Aorta (tissue), 5 donors: Measurements from ENCODE around the gene PRLH. TPM values are rescaled to one million over a fixed set of nuclear protein-coding genes. Genes with fewer than 3 reads are reported as not detected.

ENCODE experiments used
- ATAC-seq: fragments of 200-7000 bp; cut with Tn5 transposase; one replicate; pipeline ENCODE4 v1.9.1; 2022; ENCODE audit warnings: moderate library complexity; ENCODE audit not compliant: low FRiP score
- DNase-seq, 2 donors: peaks; one replicate each; pipeline ENCODE4 v3.0.0-alpha.2; 2020
- H3K27ac ChIP-seq, 2 donors: one replicate each; pipeline ENCODE4 v1.5.1; 2013; ENCODE audit warnings: low read length in 2 of 2, mild to moderate bottlenecking in 2 of 2, moderate library complexity in 2 of 2, control low read depth in 1 of 2, inconsistent platforms in 1 of 2, low read depth in 1 of 2
- H3K27me3 ChIP-seq, 2 donors: one replicate each; pipeline ENCODE4 v1.6.1; 2013; ENCODE audit warnings: control low read depth in 1 of 2, low read length in 1 of 2, mild to moderate bottlenecking in 1 of 2, moderate library complexity in 1 of 2; ENCODE audit not compliant: insufficient read depth in 2 of 2, control insufficient read depth in 1 of 2
- H3K36me3 ChIP-seq, 2 donors: one replicate each; pipeline ENCODE4 v1.6.1; 2013; ENCODE audit warnings: control low read depth in 1 of 2, low read length in 1 of 2, mild to moderate bottlenecking in 1 of 2; ENCODE audit not compliant: insufficient read depth in 2 of 2, control insufficient read depth in 1 of 2
- H3K4me1 ChIP-seq, 2 donors: one replicate each; pipeline ENCODE4 v1.6.1; 2013; ENCODE audit warnings: low read length in 2 of 2, control low read depth in 1 of 2, mild to moderate bottlenecking in 1 of 2, moderate library complexity in 1 of 2; ENCODE audit not compliant: insufficient read depth in 2 of 2, control insufficient read depth in 1 of 2
- H3K4me3 ChIP-seq, 2 donors: one replicate each; pipeline ENCODE4 v1.5.1; 2013; ENCODE audit warnings: low read length in 2 of 2, control low read depth in 1 of 2, mild to moderate bottlenecking in 1 of 2
- H3K9me3 ChIP-seq: one replicate; pipeline ENCODE4 v1.6.1; 2013; ENCODE audit warnings: mild to moderate bottlenecking, low read length; ENCODE audit not compliant: control insufficient read depth
- WGBS, 2 donors: extraction: QIAGEN DNeasy Blood & Tissue Kit; methylation state at CpG; one replicate each; pipeline ENCODE4 v1.1.7; 2013; 5-methylcytosine and 5-hydroxymethylcytosine counted together
- intact Hi-C, 2 donors: fragments of 100-400 bp; cut with DNase I; formaldehyde crosslinking; loops; one replicate each; pipeline versions ENCODE4 v1.14.2 to v1.15.0; 2022
- polyA plus RNA-seq, 2 donors: library from polyadenylated mRNA; stranded (reverse); fragments of 200-250 nt; gene quantifications; one replicate each; pipeline ENCODE4 v1.2.3, GENCODE V29; 2013
- total RNA-seq, 2 donors: library from RNA; stranded (reverse); fragmentation: NEBNext Ultra II Directional; extraction: Animal tissue kit (Norgen Biotek cat#: 25700); gene quantifications; one replicate each; pipeline ENCODE4 v1.2.1, GENCODE V29; 2021
- donor health status: healthy with polysubstance abuse.
- donor health status: Bipolar disorder and iron deficiency.
- donor health status: DM: no; HTN: no; CAD: no.
- donor health status: DM: no; HTN: no; CAD: no.
- donor health status: DM: yes; HTN: yes; CAD: no.

PRLH gene
- total and polyA plus RNA-seq, 4 donors, result not detected

- Histone ChIP-seq H3K27me3 (no peaks in the 10 kb centered on the region), H3K4me1 (no peaks in the 10 kb centered on the region), H3K9me3 (no peaks in the 10 kb centered on the region), H3K36me3 (no peaks in the 10 kb centered on the region), H3K27ac (peak overlapping the region in 1 of 2 donors; percentile 29), H3K4me3 (no peak overlapping the region)
- DNase-seq (peak in 1 of 2 donors; percentile 67), ATAC-seq (no peak)
- 6 to 14% methylated on average over 6 of the region's 6 CpGs for WGBS, 2 donors
- intact Hi-C loops, result loop anchor here (2.0 to 5.0 kb wide), 2 partner anchors 161 to 163 kb away; no protein-coding TSS in a partner anchor
These were observed 15.0 kb downstream of the PRLH start for GRCh38 chr2:237581326-237581725.

GRCh38 chr2:237581751-237582746 lies 15.7 kb downstream of the PRLH start:
- peak; percentile 72 to 86 for DNase-seq
- Histone ChIP-seq H3K4me1 (no peaks in the 10 kb centered on the region), H3K9me3 (no peaks in the 10 kb centered on the region), H3K27me3 (no peaks in the 10 kb centered on the region), H3K27ac (peak overlapping the region; percentile 34 to 82), H3K36me3 (no peaks in the 10 kb centered on the region), H3K4me3 (no peak overlapping the region)
- intact Hi-C loops, result loop anchor here (2.0 to 5.0 kb wide), 2 partner anchors 160 to 163 kb away; no protein-coding TSS in a partner anchor
- peak; percentile 84 for ATAC-seq
- 9 to 10% methylated on average over 24 to 25 of the region's 25 CpGs for WGBS, 2 donors

- intact Hi-C loops, result loop anchor here in 1 of 2 donors (5.0 kb wide), 1 partner anchor 159 kb away; no protein-coding TSS in a partner anchor
- no peak overlapping the region for H3K27ac ChIP-seq
- no peak for ATAC-seq
- 92 to 93% methylated on average over 19 of the region's 19 CpGs for WGBS, 2 donors
- H3K27me3 ChIP-seq, result no peaks in the 10 kb centered on the region
- H3K9me3 ChIP-seq, result no peaks in the 10 kb centered on the region
- DNase-seq, result peak in 1 of 2 donors; percentile 68
- H3K4me1 ChIP-seq, result no peaks in the 10 kb centered on the region
- H3K4me3 ChIP-seq, result no peak overlapping the region
- no peaks in the 10 kb centered on the region for H3K36me3 ChIP-seq
These were observed 17.3 kb downstream of the PRLH start for GRCh38 chr2:237583385-237584295.

GRCh38 chr2:237585590-237586221 lies 19.3 kb downstream of the PRLH start:
- Histone ChIP-seq H3K36me3 (no peaks in the 10 kb centered on the region), H3K27me3 (no peaks in the 10 kb centered on the region), H3K27ac (no peak overlapping the region), H3K9me3 (no peaks in the 10 kb centered on the region), H3K4me3 (no peak overlapping the region), H3K4me1 (peaks cover 0 to 4% of the 10 kb centered on the region in 2 donors)
- intact Hi-C loops, result no loop called here
- DNase-seq (peak; percentile 37 to 45), ATAC-seq (no peak)
- WGBS, 2 donors, result 92% methylated on average over 15 of the region's 15 CpGs

GRCh38 chr2:237588044-237588696 lies 21.8 kb downstream of the PRLH start:
- intact Hi-C loops, result no loop called here
- Histone ChIP-seq H3K4me1 (peaks cover 0 to 4% of the 10 kb centered on the region in 2 donors), H3K27me3 (no peaks in the 10 kb centered on the region), H3K27ac (no peak overlapping the region), H3K4me3 (no peak overlapping the region), H3K36me3 (no peaks in the 10 kb centered on the region), H3K9me3 (no peaks in the 10 kb centered on the region)
- DNase-seq, result peak; percentile 12 to 61
- no peak for ATAC-seq
- 96 to 98% methylated on average over 9 of the region's 9 CpGs for WGBS, 2 donors

DNA sequence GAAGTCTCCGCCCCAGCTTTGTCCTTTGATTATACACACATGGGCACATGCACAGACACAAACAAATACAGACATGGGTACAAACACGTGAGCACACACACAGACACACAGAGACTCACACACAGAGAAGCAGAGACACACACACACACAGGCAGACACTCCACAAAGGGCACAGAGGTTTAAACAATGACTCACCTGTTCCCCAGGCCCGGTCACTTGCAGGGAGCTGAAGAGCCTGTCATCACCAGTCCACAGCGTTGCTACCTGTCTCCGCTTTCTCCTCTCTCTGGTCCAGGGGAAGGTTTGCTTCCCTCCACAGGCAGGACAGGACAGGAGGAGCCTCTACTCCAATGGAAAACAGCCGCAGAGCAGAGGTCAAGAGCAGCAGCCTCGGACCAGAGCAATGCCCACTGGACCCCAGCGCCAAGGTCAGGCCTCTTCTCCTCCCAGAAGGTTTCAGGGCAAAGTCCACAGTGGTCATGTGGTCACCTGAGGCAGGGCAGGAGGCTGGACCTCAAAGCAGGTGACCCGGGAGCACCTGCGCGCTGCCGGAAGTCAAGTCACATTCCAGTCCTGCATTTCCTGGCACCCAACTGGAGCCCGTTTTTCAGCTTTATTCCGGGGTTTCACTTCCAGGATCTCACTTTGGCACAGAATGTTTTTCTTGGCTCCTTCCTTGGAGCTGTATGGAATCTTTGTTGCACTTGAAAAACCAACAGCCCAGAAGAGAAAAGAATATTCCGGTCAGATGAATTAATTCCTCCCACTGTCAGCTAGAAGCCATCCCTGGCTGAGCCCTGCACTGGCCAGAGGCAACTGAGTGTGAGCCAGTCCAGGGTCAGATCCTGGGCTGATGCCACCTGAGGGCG lies 24.1 kb downstream of the PRLH start, which contains the start of gene RAB17:
Gene RAB17 (minus strand): TSS at position 463 of the 869 bp plus-strand sequence. CDS start 4,580 bp downstream, outside the sequence.
- Histone ChIP-seq H3K4me3 (no peak within 1 kb of the TSS), H3K36me3 (no peaks in the 10 kb centered on the region), H3K27ac (peak within 1 kb of the TSS in 1 of 2 donors; percentile 39), H3K9me3 (no peaks in the 10 kb centered on the region), H3K27me3 (no peaks in the 10 kb centered on the region), H3K4me1 (peaks cover 0 to 4% of the 10 kb centered on the region in 2 donors)
- intact Hi-C loops, result loop anchor here in 1 of 2 donors (5.0 kb wide), 2 partner anchors 37 to 152 kb away; partner anchors contain the start of gene LRRFIP1
- DNase-seq (peak; percentile 48 to 72), ATAC-seq (no peak)
- WGBS, 2 donors, result 39 to 43% methylated on average over 16 of the region's 16 CpGs
